Kidney epithelial cell (primary cell): ENCODE results near the gene GAB2. TPM values are rescaled to one million over a fixed set of nuclear protein-coding genes. Genes with fewer than 3 reads are reported as not detected.

Source experiments
- DNase-seq: peaks from one replicate; pipeline ENCODE4 v3.0.0-alpha.2; 2010; ENCODE audit warnings: low read depth
- H3K27me3 ChIP-seq: 2 replicates; pipeline ENCODE4 v1.6.0; 2011; ENCODE audit warnings: low read length; ENCODE audit not compliant: control insufficient read depth, insufficient read depth
- H3K36me3 ChIP-seq: 2 replicates; pipeline ENCODE4 v1.5.1; 2011; ENCODE audit warnings: low read length; ENCODE audit not compliant: control insufficient read depth, insufficient read depth
- H3K4me3 ChIP-seq: 2 replicates; pipeline ENCODE4 v1.5.1; 2011; ENCODE audit warnings: low read depth, mild to moderate bottlenecking, control low read depth, low read length
- CTCF ChIP-seq: IDR thresholded peaks from 2 replicates; pipeline ENCODE4 v1.5.1; 2011; ENCODE audit warnings: mild to moderate bottlenecking, moderate library complexity, low read length, control low read depth, inconsistent platforms; ENCODE audit not compliant: insufficient read depth, poor library complexity, severe bottlenecking
- total RNA-seq: library from RNA; depleted of rRNA; stranded (reverse); fragments of >200 nt; gene quantifications from 2 replicates; pipeline ENCODE4 v1.2.3, GENCODE V29; 2015

GAB2 gene
- total RNA-seq, 1 donor from 2014 or later, result 13.1 TPM

- H3K4me3 ChIP-seq, result no peak overlapping the region
- TF ChIP-seq CTCF, result no peak
- no peaks in the 10 kb centered on the region for H3K36me3 ChIP-seq
- H3K27me3 ChIP-seq, result peaks cover 2% of the 10 kb centered on the region
- DNase-seq, result no peak
Observed at GRCh38 chr11:78190871-78191538, 226.6 kb downstream of the GAB2 start.

- H3K27me3 ChIP-seq, result no peaks in the 10 kb centered on the region
- TF ChIP-seq CTCF, result no peak
- no peaks in the 10 kb centered on the region for H3K36me3 ChIP-seq
- H3K4me3 ChIP-seq, result no peak overlapping the region
- no peak for DNase-seq
Observed at GRCh38 chr11:78190374-78190773, 227.2 kb downstream of the GAB2 start.

- Histone ChIP-seq H3K27me3 (no peaks in the 10 kb centered on the region), H3K4me3 (no peak overlapping the region)
- TF ChIP-seq CTCF, result no peak
Observed at GRCh38 chr11:78189851-78190250, 227.8 kb downstream of the GAB2 start.

GRCh38 chr11:78189174-78189724, 228.4 kb downstream of the GAB2 start:
- Histone ChIP-seq H3K36me3 (no peaks in the 10 kb centered on the region), H3K4me3 (peak overlapping the region; percentile 92), H3K27me3 (no peaks in the 10 kb centered on the region)
- no peak for TF ChIP-seq CTCF
- DNase-seq, result no peak

More at GRCh38 chr11:78189851-78190250, 227.8 kb downstream of the GAB2 start:
- no peak for DNase-seq
- no peaks in the 10 kb centered on the region for H3K36me3 ChIP-seq

GRCh38 chr11:78188286-78189173, 229.1 kb downstream of the GAB2 start, which contains the start of the genes KCTD21 and USP35:
Gene KCTD21, minus strand, starts transcription at chr11:78188626. Its CDS starts 14,072 bp downstream, at chr11:78174554.
Gene USP35, plus strand, starts transcription at chr11:78188919. Its CDS starts 7,327 bp downstream, at chr11:78196246.
- TF ChIP-seq CTCF, result no peak
- peak; percentile 84 for DNase-seq
- Histone ChIP-seq H3K27me3 (no peaks in the 10 kb centered on the region), H3K4me3 (peak within 1 kb of the TSS; percentile 92), H3K36me3 (no peaks in the 10 kb centered on the region)
